Spinal cord (tissue), 10 donors: Measurements from ENCODE around the gene MYLK2. TPM values are rescaled to one million over a fixed set of nuclear protein-coding genes. Genes with fewer than 3 reads are reported as not detected.

ENCODE experiments used
- DNase-seq, 6 donors: peaks; one replicate each; pipeline versions ENCODE4 v3.0.0 to v3.0.0-alpha.2; 2013 to 2015; ENCODE audit warnings: low spot score in 6 of 6, low read depth in 4 of 6
- H3K27ac ChIP-seq: one replicate; pipeline ENCODE4 v1.5.1; 2013; ENCODE audit warnings: low read depth, low read length, control low read depth
- H3K27me3 ChIP-seq: one replicate; pipeline ENCODE4 v1.6.1; 2013; ENCODE audit warnings: low read length; ENCODE audit not compliant: control insufficient read depth, insufficient read depth
- H3K36me3 ChIP-seq: one replicate; pipeline ENCODE4 v1.6.1; 2013; ENCODE audit warnings: low read length; ENCODE audit not compliant: control insufficient read depth, insufficient read depth
- H3K4me1 ChIP-seq: one replicate; pipeline ENCODE4 v1.6.1; 2013; ENCODE audit warnings: low read length; ENCODE audit not compliant: control insufficient read depth, insufficient read depth
- H3K4me3 ChIP-seq: one replicate; pipeline ENCODE4 v1.5.1; 2013; ENCODE audit warnings: low read depth, low read length, control low read depth
- H3K9me3 ChIP-seq: one replicate; pipeline ENCODE4 v1.6.1; 2013; ENCODE audit warnings: low read length; ENCODE audit not compliant: control insufficient read depth, insufficient read depth
- WGBS: methylation state at CpG from one replicate; pipeline ENCODE4 v1.1.5; 2013; ENCODE audit warnings: missing lambda C conversion rate; ENCODE audit not compliant: insufficient coverage; 5-methylcytosine and 5-hydroxymethylcytosine counted together
- polyA plus RNA-seq, 2 donors: library from polyadenylated mRNA; unstranded; fragments of 120-200 nt; gene quantifications; one replicate each; pipeline ENCODE4 v1.2.1, GENCODE V29; 2013; ENCODE audit not compliant: insufficient read length in 2 of 2
- total RNA-seq, 2 donors: library from RNA; depleted of rRNA in 1 of 2; stranded (reverse); fragments of 120-200 nt in 1 of 2; fragments of >200 nt in 1 of 2; gene quantifications; one replicate each; pipeline versions ENCODE4 v1.2.3 to v1.2.4, GENCODE V29; 2013 to 2014
- donor health status: healthy.

MYLK2 gene
- total and polyA plus RNA-seq, 4 donors = 0.79 to 5.2 (median 5.1) TPM

- no peaks in the 10 kb centered on the region for H3K9me3 ChIP-seq
- peaks cover 62% of the 10 kb centered on the region for H3K4me1 ChIP-seq
- DNase-seq = no peak
- 64% methylated on average over 12 of the region's 15 CpGs for WGBS
- no peak overlapping the region for H3K4me3 ChIP-seq
- no peaks in the 10 kb centered on the region for H3K27me3 ChIP-seq
- H3K36me3 ChIP-seq = no peaks in the 10 kb centered on the region
- peak overlapping the region; percentile 58 for H3K27ac ChIP-seq
Observed at GRCh38 chr20:31840906-31841816, 22.0 kb downstream of the MYLK2 start.

- peak in 1 of 6 donors; percentile 39 for DNase-seq
- Histone ChIP-seq H3K27me3 (no peaks in the 10 kb centered on the region), H3K27ac (peak overlapping the region; percentile 58), H3K4me1 (peaks cover 54% of the 10 kb centered on the region), H3K9me3 (no peaks in the 10 kb centered on the region), H3K4me3 (no peak overlapping the region), H3K36me3 (no peaks in the 10 kb centered on the region)
- WGBS = 61% methylated on average over 6 of the region's 8 CpGs
Observed at GRCh38 chr20:31841928-31842327, 22.8 kb downstream of the MYLK2 start.

- Histone ChIP-seq H3K4me3 (no peak overlapping the region), H3K27me3 (no peaks in the 10 kb centered on the region), H3K27ac (peak overlapping the region; percentile 58), H3K36me3 (no peaks in the 10 kb centered on the region), H3K4me1 (peaks cover 48% of the 10 kb centered on the region), H3K9me3 (no peaks in the 10 kb centered on the region)
- WGBS = 46% methylated on average over 9 of the region's 12 CpGs
- DNase-seq = peak in 1 of 6 donors; percentile 56
Observed at GRCh38 chr20:31842471-31843157, 23.5 kb downstream of the MYLK2 start.

DNA sequence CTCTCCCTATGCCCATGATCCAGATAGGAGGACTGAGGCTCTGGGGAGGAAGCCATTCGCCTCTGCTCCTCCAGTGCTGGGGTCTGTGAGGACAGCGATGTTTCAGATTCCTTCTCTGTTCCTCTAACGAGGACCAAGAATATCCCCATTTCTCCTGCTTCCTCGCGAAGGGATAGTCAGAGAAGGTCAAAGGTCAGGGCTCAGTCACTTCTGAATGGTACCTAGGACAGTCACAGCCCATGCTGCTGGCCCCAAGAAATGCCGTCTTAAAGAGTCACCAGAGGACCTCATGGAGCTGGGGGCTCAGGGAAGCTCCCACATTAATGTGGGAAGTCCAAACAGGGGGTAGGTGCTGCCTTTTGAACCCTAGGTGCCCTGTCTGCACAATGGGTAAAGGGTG is 24.1 kb downstream of the MYLK2 start:
- WGBS = 73% methylated on average over 5 of the region's 6 CpGs
- H3K27ac ChIP-seq = peak overlapping the region; percentile 58
- no peak overlapping the region for H3K4me3 ChIP-seq
- no peak for DNase-seq
- no peaks in the 10 kb centered on the region for H3K36me3 ChIP-seq
- H3K9me3 ChIP-seq = no peaks in the 10 kb centered on the region
- no peaks in the 10 kb centered on the region for H3K27me3 ChIP-seq
- peaks cover 45% of the 10 kb centered on the region for H3K4me1 ChIP-seq

DNA sequence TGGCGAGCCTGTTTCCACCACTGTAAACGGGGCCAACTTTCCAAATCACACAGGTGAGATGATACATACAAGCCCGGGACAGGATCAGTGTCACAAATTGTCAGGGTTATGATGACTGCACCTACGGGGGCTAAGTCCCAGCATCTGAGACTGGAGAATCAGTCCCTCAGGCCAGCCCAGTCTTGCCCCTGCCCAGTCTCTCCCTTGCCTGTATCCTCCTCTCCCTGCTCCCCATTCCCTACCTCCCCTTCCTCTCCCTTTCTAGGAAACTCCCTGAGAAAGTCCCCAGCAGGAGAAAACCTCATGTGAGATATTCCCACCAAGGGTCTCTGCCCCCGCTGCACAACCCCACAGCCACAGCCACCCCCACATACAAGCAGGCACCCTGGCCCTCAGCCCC is 24.7 kb downstream of the MYLK2 start:
- WGBS = 94% methylated on average over 5 of the region's 5 CpGs
- Histone ChIP-seq H3K27ac (peak overlapping the region; percentile 10), H3K36me3 (no peaks in the 10 kb centered on the region), H3K4me3 (peak overlapping the region; percentile 5), H3K9me3 (no peaks in the 10 kb centered on the region), H3K4me1 (peaks cover 44% of the 10 kb centered on the region), H3K27me3 (peaks cover 2% of the 10 kb centered on the region)
- DNase-seq = no peak

- H3K27me3 ChIP-seq = peaks cover 10% of the 10 kb centered on the region
- H3K4me1 ChIP-seq = peaks cover 44% of the 10 kb centered on the region
- WGBS = 91% methylated on average over 28 of the region's 28 CpGs
- no peak for DNase-seq
- H3K27ac ChIP-seq = peak overlapping the region; percentile 7
- peak overlapping the region; percentile 5 for H3K4me3 ChIP-seq
- H3K36me3 ChIP-seq = no peaks in the 10 kb centered on the region
- H3K9me3 ChIP-seq = no peaks in the 10 kb centered on the region
Observed at GRCh38 chr20:31844737-31845299, 25.7 kb downstream of the MYLK2 start.

- 61% methylated on average over 20 of the region's 21 CpGs for WGBS
- no peaks in the 10 kb centered on the region for H3K9me3 ChIP-seq
- no peaks in the 10 kb centered on the region for H3K36me3 ChIP-seq
- H3K4me3 ChIP-seq = peak within 1 kb of the TSS; percentile 5
- H3K27me3 ChIP-seq = peaks cover 16% of the 10 kb centered on the region
- DNase-seq = peak in 1 of 6 donors; percentile 47
- peak within 1 kb of the TSS; percentile 10 for H3K27ac ChIP-seq
- H3K4me1 ChIP-seq = peaks cover 44% of the 10 kb centered on the region
Observed at GRCh38 chr20:31845300-31845863, 26.2 kb downstream of the MYLK2 start, which contains the start of gene FOXS1. Gene FOXS1 (minus strand): TSS chr20:31845604. CDS start chr20:31845542, 62 bp downstream.

- no peak for DNase-seq
- no peak overlapping the region for H3K27ac ChIP-seq
- no peak overlapping the region for H3K4me3 ChIP-seq
- no peaks in the 10 kb centered on the region for H3K36me3 ChIP-seq
- no peaks in the 10 kb centered on the region for H3K9me3 ChIP-seq
- WGBS = 69% methylated on average over 2 of the region's 3 CpGs
- peaks cover 35% of the 10 kb centered on the region for H3K4me1 ChIP-seq
- peaks cover 20% of the 10 kb centered on the region for H3K27me3 ChIP-seq
Observed at GRCh38 chr20:31846793-31847138, 27.6 kb downstream of the MYLK2 start.
